ENCODE measurements around the gene HIPK3. TPM values are rescaled to one million over a fixed set of nuclear protein-coding genes. Genes with fewer than 3 reads are reported as not detected.
"Not testable (repeated sequence)": the region's sequence is repeated elsewhere in the genome, so short reads cannot be mapped to it uniquely, and the experiment has no call there.

The HIPK3 gene
- polyA plus RNA-seq, 3 donors: 42.9 to 51.8 (median 48.4) TPM

GRCh38 chr11:33290319-33290718 lies 33.1 kb downstream of the HIPK3 start:
- DNase-seq (ENCODE audit: extremely low read depth in 1 of 11, low read depth in 9 of 11, low spot score in 4 of 11): no peak

- peak in 1 of 11 donors; percentile 31 for DNase-seq (ENCODE audit: extremely low read depth in 1 of 11, low read depth in 9 of 11, low spot score in 4 of 11)
These were observed 34.0 kb downstream of the HIPK3 start for GRCh38 chr11:33291004-33291777.

- peak in 1 of 11 donors; percentile 32 for DNase-seq (ENCODE audit: extremely low read depth in 1 of 11, low read depth in 9 of 11, low spot score in 4 of 11)
These were observed 35.1 kb downstream of the HIPK3 start for GRCh38 chr11:33292311-33292710.

- DNase-seq (ENCODE audit: extremely low read depth in 1 of 11, low read depth in 9 of 11, low spot score in 4 of 11): no peak
These were observed 37.0 kb downstream of the HIPK3 start for GRCh38 chr11:33294224-33294623.

- no peak for DNase-seq (ENCODE audit: extremely low read depth in 1 of 11, low read depth in 9 of 11, low spot score in 4 of 11)
These were observed 37.6 kb downstream of the HIPK3 start for GRCh38 chr11:33294797-33295196.

GRCh38 chr11:33296695-33297094 lies 39.5 kb downstream of the HIPK3 start:
- DNase-seq (ENCODE audit: extremely low read depth in 1 of 11, low read depth in 9 of 11, low spot score in 4 of 11): no peak

- DNase-seq (ENCODE audit: extremely low read depth in 1 of 11, low read depth in 9 of 11, low spot score in 4 of 11): no peak
These were observed 46.4 kb downstream of the HIPK3 start for GRCh38 chr11:33303541-33303940.

- DNase-seq (ENCODE audit: extremely low read depth in 1 of 11, low read depth in 9 of 11, low spot score in 4 of 11): not testable (repeated sequence)
These were observed 49.6 kb downstream of the HIPK3 start for GRCh38 chr11:33306821-33307220.

GRCh38 chr11:33307984-33308383 lies 50.8 kb downstream of the HIPK3 start:
- no peak for DNase-seq (ENCODE audit: extremely low read depth in 1 of 11, low read depth in 9 of 11, low spot score in 4 of 11)

GRCh38 chr11:33309118-33309517 lies 51.9 kb downstream of the HIPK3 start:
- DNase-seq (ENCODE audit: extremely low read depth in 1 of 11, low read depth in 9 of 11, low spot score in 4 of 11): no peak

- no peak for DNase-seq (ENCODE audit: extremely low read depth in 1 of 11, low read depth in 9 of 11, low spot score in 4 of 11)
These were observed 53.7 kb downstream of the HIPK3 start for GRCh38 chr11:33310720-33311500.

GRCh38 chr11:33311680-33312079 lies 54.5 kb downstream of the HIPK3 start:
- DNase-seq (ENCODE audit: extremely low read depth in 1 of 11, low read depth in 9 of 11, low spot score in 4 of 11): no peak

- DNase-seq (ENCODE audit: extremely low read depth in 1 of 11, low read depth in 9 of 11, low spot score in 4 of 11): no peak
These were observed 58.6 kb downstream of the HIPK3 start for GRCh38 chr11:33315822-33316221.

GRCh38 chr11:33317662-33318061 lies 60.5 kb downstream of the HIPK3 start:
- no peak for DNase-seq (ENCODE audit: extremely low read depth in 1 of 11, low read depth in 9 of 11, low spot score in 4 of 11)

GRCh38 chr11:33320016-33320813 lies 63.0 kb downstream of the HIPK3 start:
- DNase-seq (ENCODE audit: extremely low read depth in 1 of 11, low read depth in 9 of 11, low spot score in 4 of 11): no peak

GRCh38 chr11:33320814-33321330 lies 63.7 kb downstream of the HIPK3 start:
- DNase-seq (ENCODE audit: extremely low read depth in 1 of 11, low read depth in 9 of 11, low spot score in 4 of 11): no peak

GRCh38 chr11:33321422-33321821 lies 64.2 kb downstream of the HIPK3 start:
- DNase-seq (ENCODE audit: extremely low read depth in 1 of 11, low read depth in 9 of 11, low spot score in 4 of 11): no peak

GRCh38 chr11:33323421-33323820 lies 66.2 kb downstream of the HIPK3 start:
- DNase-seq (ENCODE audit: extremely low read depth in 1 of 11, low read depth in 9 of 11, low spot score in 4 of 11): no peak

- no peak for DNase-seq (ENCODE audit: extremely low read depth in 1 of 11, low read depth in 9 of 11, low spot score in 4 of 11)
These were observed 67.3 kb downstream of the HIPK3 start for GRCh38 chr11:33324302-33324985.

Data from renal cortex interstitium (tissue), 11 donors.